HFFc6 (cell line): ENCODE results near the gene ITGA2B. TPM values are rescaled to one million over a fixed set of nuclear protein-coding genes. Genes with fewer than 3 reads are reported as not detected.

Experiments
- DNase-seq: peaks from one replicate; pipeline ENCODE4 v3.0.0-alpha.2; 2018
- H3K27ac Mint-ChIP-seq: 2 replicates; pipeline ENCODE4 v1.8.0; 2020; ENCODE audit warnings: mild to moderate bottlenecking, mixed read lengths
- H3K27me3 Mint-ChIP-seq: 2 replicates; pipeline ENCODE4 v1.8.0; 2021; ENCODE audit warnings: mild to moderate bottlenecking, moderate library complexity, mixed read lengths; ENCODE audit not compliant: insufficient read depth
- H3K36me3 Mint-ChIP-seq: 2 replicates; pipeline ENCODE4 v1.8.0; 2021; ENCODE audit warnings: low read depth, mixed read lengths
- H3K4me1 Mint-ChIP-seq: 2 replicates; pipeline ENCODE4 v1.8.0; 2020; ENCODE audit warnings: low read depth, mixed read lengths
- H3K4me3 Mint-ChIP-seq: 2 replicates; pipeline ENCODE4 v1.8.0; 2020; ENCODE audit warnings: mild to moderate bottlenecking, moderate library complexity, mixed read lengths
- H3K9me3 Mint-ChIP-seq: 2 replicates; pipeline ENCODE4 v1.8.0; 2020; ENCODE audit warnings: mild to moderate bottlenecking, mixed read lengths
- CTCF ChIP-seq: fragments of 200-600 bp; sonication (generic); IDR thresholded peaks from 2 replicates; pipeline ENCODE4 v1.5.0; 2021; ENCODE audit warnings: antibody characterized with exemption, mild to moderate bottlenecking
- total RNA-seq, 6 experiments: library from RNA; stranded (reverse); fragmentation: NEBNext Ultra II Directional; extraction: Animal tissue kit (Norgen Biotek cat#: 25700); gene quantifications; 2 replicates in 1 of 6; 3 replicates in 5 of 6; pipeline ENCODE4 v1.2.3, GENCODE V29; 2021

Gene ITGA2B
- total RNA-seq, 6 experiments from 2014 or later = 0.18 to 0.19 TPM; not detected in 4

GRCh38 chr17:44362949-44363612 is 26.4 kb downstream of the ITGA2B start:
- Mint-ChIP-seq H3K36me3 (no peaks in the 10 kb centered on the region), H3K9me3 (no peaks in the 10 kb centered on the region), H3K4me3 (peak overlapping the region; percentile 84), H3K27me3 (peaks cover 31% of the 10 kb centered on the region), H3K4me1 (peaks cover 14% of the 10 kb centered on the region; the same call in 1 of the 2 replicates), H3K27ac (no peak overlapping the region)
- no peak for DNase-seq
- no peak for TF ChIP-seq CTCF

- H3K9me3 Mint-ChIP-seq = no peaks in the 10 kb centered on the region
- no peak for DNase-seq
- H3K4me3 Mint-ChIP-seq = peak overlapping the region; percentile 84
- H3K27me3 Mint-ChIP-seq = peaks cover 28% of the 10 kb centered on the region
- no peak overlapping the region for H3K27ac Mint-ChIP-seq
- TF ChIP-seq CTCF = no peak
- peaks cover 14% of the 10 kb centered on the region; the same call in 1 of the 2 replicates for H3K4me1 Mint-ChIP-seq
- H3K36me3 Mint-ChIP-seq = no peaks in the 10 kb centered on the region
Observed at GRCh38 chr17:44362459-44362948, 26.9 kb downstream of the ITGA2B start.

GRCh38 chr17:44361292-44362260 is 27.9 kb downstream of the ITGA2B start:
- no peak overlapping the region for H3K27ac Mint-ChIP-seq

GRCh38 chr17:44360826-44361225 is 28.6 kb downstream of the ITGA2B start:
- DNase-seq = peak; percentile 20
- Mint-ChIP-seq H3K36me3 (no peaks in the 10 kb centered on the region), H3K4me1 (peaks cover 14% of the 10 kb centered on the region; the same call in 1 of the 2 replicates), H3K4me3 (no peak overlapping the region), H3K9me3 (no peaks in the 10 kb centered on the region), H3K27me3 (peaks cover 12% of the 10 kb centered on the region), H3K27ac (no peak overlapping the region)
- TF ChIP-seq CTCF = no peak

More at GRCh38 chr17:44361292-44362260, 27.9 kb downstream of the ITGA2B start:
- no peaks in the 10 kb centered on the region for H3K9me3 Mint-ChIP-seq
- no peak overlapping the region for H3K4me3 Mint-ChIP-seq
- no peaks in the 10 kb centered on the region for H3K36me3 Mint-ChIP-seq
- H3K4me1 Mint-ChIP-seq = peaks cover 14% of the 10 kb centered on the region; the same call in 1 of the 2 replicates
- DNase-seq = no peak
- H3K27me3 Mint-ChIP-seq = peaks cover 18% of the 10 kb centered on the region
- TF ChIP-seq CTCF = no peak

- H3K4me3 Mint-ChIP-seq = no peak overlapping the region
- peaks cover 14% of the 10 kb centered on the region; the same call in 1 of the 2 replicates for H3K4me1 Mint-ChIP-seq
- TF ChIP-seq CTCF = no peak
- no peaks in the 10 kb centered on the region for H3K36me3 Mint-ChIP-seq
- H3K9me3 Mint-ChIP-seq = no peaks in the 10 kb centered on the region
- DNase-seq = no peak
- H3K27ac Mint-ChIP-seq = no peak overlapping the region
- H3K27me3 Mint-ChIP-seq = peaks cover 13% of the 10 kb centered on the region
Observed at GRCh38 chr17:44360144-44360533, 29.3 kb downstream of the ITGA2B start.
